HepG2 (cell line): ENCODE measurements around the gene PIK3CB. TPM values are rescaled to one million over a fixed set of nuclear protein-coding genes. Genes with fewer than 3 reads are reported as not detected.

Experiments
- GMEB2 ChIP-seq: IDR thresholded peaks from 2 replicates; pipeline ENCODE4 v1.6.1; 2016; ENCODE audit warnings: missing biosample characterization, missing genetic modification reagents, low read depth
- ISL2 ChIP-seq: sonication (generic); formaldehyde crosslinking; IDR thresholded peaks from 2 replicates; pipeline ENCODE4 v1.5.0; 2020; ENCODE audit warnings: missing genetic modification reagents
- MLX ChIP-seq: IDR thresholded peaks from 2 replicates; pipeline ENCODE4 v1.6.1; 2016
- MYC ChIP-seq: sonication (generic); formaldehyde crosslinking; IDR thresholded peaks from 2 replicates; pipeline ENCODE4 v1.9.0; 2021; ENCODE audit warnings: missing genetic modification reagents, borderline replicate concordance
- RBAK ChIP-seq: sonication (generic); formaldehyde crosslinking; IDR thresholded peaks from 2 replicates; pipeline ENCODE4 v1.5.1; 2020; ENCODE audit warnings: mild to moderate bottlenecking, missing genetic modification reagents
- SIN3B ChIP-seq: fragments of 150-350 bp; IDR thresholded peaks from 2 replicates; pipeline ENCODE4 v1.6.1; 2014; ENCODE audit warnings: low read length
- STAT6 ChIP-seq: sonication (generic); formaldehyde crosslinking; IDR thresholded peaks from 2 replicates; pipeline ENCODE4 v1.4.0; 2020; ENCODE audit warnings: missing genetic modification reagents, mild to moderate bottlenecking, borderline replicate concordance
- TCF7 ChIP-seq: sonication (generic); IDR thresholded peaks from 2 replicates; pipeline ENCODE4 v1.6.1; 2016; ENCODE audit warnings: antibody characterized with exemption, low read depth
- TFE3 ChIP-seq: IDR thresholded peaks from 2 replicates; pipeline ENCODE4 v1.6.1; 2016
- TIGD3 ChIP-seq: sonication (generic); formaldehyde crosslinking; IDR thresholded peaks from 2 replicates; pipeline ENCODE4 v1.5.1; 2020; ENCODE audit warnings: mild to moderate bottlenecking, missing genetic modification reagents, borderline replicate concordance
- USF2 ChIP-seq, 2 experiments: sonication (generic) in 1 of 2; formaldehyde crosslinking in 1 of 2; IDR thresholded peaks; 2 replicates each; pipeline versions ENCODE4 v1.5.1 to v1.6.1; 2011 to 2020; ENCODE audit warnings: borderline replicate concordance in 1 of 2, low read depth in 1 of 2, low read length in 1 of 2, mild to moderate bottlenecking in 1 of 2, missing genetic modification reagents in 1 of 2, moderate library complexity in 1 of 2
- ZNF24 ChIP-seq: fragments of 450-650 bp; IDR thresholded peaks from 2 replicates; pipeline ENCODE4 v1.6.1; 2017; ENCODE audit warnings: antibody characterized with exemption, mild to moderate bottlenecking
- ZNF430 ChIP-seq: sonication (generic); formaldehyde crosslinking; IDR thresholded peaks from 2 replicates; pipeline ENCODE4 v1.9.0; 2021; ENCODE audit warnings: mild to moderate bottlenecking, missing genetic modification reagents
- ZNF75D ChIP-seq: sonication (generic); formaldehyde crosslinking; IDR thresholded peaks from 2 replicates; pipeline ENCODE4 v1.8.1; 2023; ENCODE audit warnings: missing genetic modification reagents, mild to moderate bottlenecking, borderline replicate concordance
- ZNF768 ChIP-seq: sonication (generic); formaldehyde crosslinking; IDR thresholded peaks from 2 replicates; pipeline ENCODE4 v1.4.0; 2020; ENCODE audit warnings: missing genetic modification reagents
- ZSCAN12 ChIP-seq: sonication (generic); formaldehyde crosslinking; IDR thresholded peaks from 2 replicates; pipeline ENCODE4 v1.9.0; 2021; ENCODE audit warnings: mild to moderate bottlenecking, missing genetic modification reagents
- ZSCAN22 ChIP-seq: sonication (generic); formaldehyde crosslinking; IDR thresholded peaks from 2 replicates; pipeline ENCODE4 v1.4.0; 2020; ENCODE audit warnings: mild to moderate bottlenecking, missing genetic modification reagents
- ZZZ3 ChIP-seq: sonication (generic); formaldehyde crosslinking; IDR thresholded peaks from 2 replicates; pipeline ENCODE4 v1.4.0; 2020; ENCODE audit warnings: missing genetic modification reagents, mild to moderate bottlenecking, borderline replicate concordance
- polyA plus RNA-seq, 8 experiments: library from polyadenylated mRNA; depleted of rRNA in 3 of 8; stranded (reverse) in 7 of 8; unstranded in 1 of 8; fragments of >200 nt; fragmentation: Illumina TruSeq in 4 of 8; extraction: Trizol in 4 of 8; gene quantifications; 2 replicates each; pipeline versions ENCODE4 v1.2.1 to v1.2.3, GENCODE V29; 2011 to 2016; ENCODE audit warnings: low read depth in 4 of 8, missing spikeins in 1 of 8, mixed read lengths in 1 of 8; ENCODE audit not compliant: insufficient read depth in 1 of 8
- total RNA-seq, 5 experiments: library from RNA; depleted of rRNA; stranded (reverse); fragments of >200 nt; fragmentation: Illumina TruSeq; extraction: Trizol; gene quantifications; 2 replicates each; pipeline ENCODE4 v1.2.3, GENCODE V29; 2016; ENCODE audit warnings: low read depth in 1 of 5

Gene PIK3CB
- total and polyA plus RNA-seq, 2 of the 13 experiments (the other 11 are each of a cell fraction or from before 2014, with no cell fraction given), result 6.6 to 18.7 TPM

- TF ChIP-seq STAT6 (CRISPR knock-in tag) (no peak), ZNF75D (no peak), GMEB2 (CRISPR knock-in tag) (no peak), USF2 (IDR thresholded peaks at IDR 0.05; ENCODE audit: low read depth, low read length) (no peak), USF2 (CRISPR knock-in tag; IDR thresholded peaks at IDR 0.05; ENCODE audit: borderline replicate concordance) (peak; percentile 31; the same call in 1 of the 2 replicates), TCF7 (no peak), ZNF768 (no peak), ZZZ3 (CRISPR knock-in tag) (0 out of 2 replicates have a peak, but pooled peaks have one; percentile 62), ZSCAN22 (CRISPR knock-in tag) (no peak), ZSCAN12 (no peak), ZNF24 (no peak), TIGD3 (CRISPR knock-in tag) (no peak), ISL2 (no peak), TFE3 (CRISPR knock-in tag) (0 out of 2 replicates have a peak, but pooled peaks have one; percentile 15), SIN3B (no peak), MLX (no peak), MYC (CRISPR knock-in tag) (peak; percentile 70), RBAK (CRISPR knock-in tag) (no peak), ZNF430 (CRISPR knock-in tag) (no peak)
Observed at GRCh38 chr3:138834596-138835396, at the start of gene PIK3CB (continued).
